OCI-LY1 (cell line): ENCODE results near the gene CSNK2A1.
"Not testable (repeated sequence)": the region's sequence is repeated elsewhere in the genome, so short reads cannot be mapped to it uniquely, and the experiment has no call there.

Experiments
- H2AFZ ChIP-seq: fragments of 200-600 bp; sonication (generic), shearing (Covaris generic); 2 replicates; pipeline ENCODE4 v1.6.0; 2014; ENCODE audit warnings: antibody characterized with exemption, mild to moderate bottlenecking, low read length
- H3F3A ChIP-seq: fragments of 200-600 bp; sonication (generic), shearing (Covaris generic); 2 replicates; pipeline ENCODE4 v1.6.0; 2014; ENCODE audit warnings: mild to moderate bottlenecking, antibody characterized with exemption, low read length, moderate library complexity; ENCODE audit not compliant: insufficient read depth
- H3K27ac ChIP-seq: fragments of 200-600 bp; sonication (generic); 2 replicates; pipeline ENCODE4 v1.5.1; 2014; ENCODE audit warnings: low read length, mixed run types, mild to moderate bottlenecking, low read depth; ENCODE audit not compliant: poor library complexity, severe bottlenecking
- H3K27me3 ChIP-seq: fragments of 200-600 bp; sonication (generic); 2 replicates; pipeline ENCODE4 v1.6.0; 2014; ENCODE audit warnings: antibody characterized with exemption, mild to moderate bottlenecking, low read length, moderate library complexity; ENCODE audit not compliant: insufficient read depth
- H3K36me3 ChIP-seq: fragments of 200-600 bp; sonication (generic); 2 replicates; pipeline ENCODE4 v1.6.1; 2014; ENCODE audit warnings: mild to moderate bottlenecking, antibody characterized with exemption, low read length, moderate library complexity, mixed read lengths; ENCODE audit not compliant: insufficient read depth
- H3K4me1 ChIP-seq: fragments of 200-600 bp; sonication (generic); 2 replicates; pipeline ENCODE4 v1.5.1; 2014; ENCODE audit warnings: mild to moderate bottlenecking, low read length, moderate library complexity; ENCODE audit not compliant: insufficient read depth, severe bottlenecking
- H3K4me2 ChIP-seq: fragments of 200-600 bp; sonication (generic), shearing (Covaris generic); 2 replicates; pipeline ENCODE4 v1.6.1; 2014; ENCODE audit warnings: low read length
- H3K4me3 ChIP-seq: fragments of 200-600 bp; sonication (generic); 2 replicates; pipeline ENCODE4 v1.5.1; 2014; ENCODE audit warnings: low read length, low read depth, mild to moderate bottlenecking, mixed read lengths; ENCODE audit not compliant: poor library complexity, severe bottlenecking
- H3K79me2 ChIP-seq: fragments of 200-600 bp; shearing (Covaris generic); 2 replicates; pipeline ENCODE4 v1.6.1; 2016; ENCODE audit warnings: mixed run types, low read length, mixed read lengths; ENCODE audit not compliant: insufficient read depth
- H3K9ac ChIP-seq: fragments of 200-600 bp; sonication (generic), shearing (Covaris generic); 2 replicates; pipeline ENCODE4 v1.6.1; 2014; ENCODE audit warnings: mild to moderate bottlenecking, low read length, mixed read lengths
- H3K9me2 ChIP-seq: fragments of 200-600 bp; sonication (generic), shearing (Covaris generic); 2 replicates; pipeline ENCODE4 v1.6.1; 2014; ENCODE audit warnings: low read depth, mild to moderate bottlenecking, low read length, mixed read lengths
- H3K9me3 ChIP-seq: fragments of 200-600 bp; shearing (Covaris generic); 2 replicates; pipeline ENCODE4 v1.6.1; 2014; ENCODE audit warnings: low read length, mixed read lengths
- H4K20me1 ChIP-seq: fragments of 200-600 bp; sonication (generic), shearing (Covaris generic); 2 replicates; pipeline ENCODE4 v1.6.0; 2016; ENCODE audit warnings: mild to moderate bottlenecking, low read length; ENCODE audit not compliant: insufficient read depth
- CTCF ChIP-seq: fragments of 200-600 bp; sonication (generic), shearing (Covaris generic); IDR thresholded peaks from 2 replicates; pipeline ENCODE4 v1.5.1; 2017; ENCODE audit warnings: mild to moderate bottlenecking, antibody characterized with exemption, low read length, moderate library complexity, mixed read lengths
- EZH2 ChIP-seq: fragments of 200-600 bp; sonication (generic), shearing (Covaris generic); IDR thresholded peaks from 2 replicates; pipeline ENCODE4 v1.8.0; 2017; ENCODE audit warnings: borderline replicate concordance, mixed run types, mild to moderate bottlenecking, antibody characterized with exemption, low read length, moderate library complexity, mixed read lengths

The CSNK2A1 gene

DNA sequence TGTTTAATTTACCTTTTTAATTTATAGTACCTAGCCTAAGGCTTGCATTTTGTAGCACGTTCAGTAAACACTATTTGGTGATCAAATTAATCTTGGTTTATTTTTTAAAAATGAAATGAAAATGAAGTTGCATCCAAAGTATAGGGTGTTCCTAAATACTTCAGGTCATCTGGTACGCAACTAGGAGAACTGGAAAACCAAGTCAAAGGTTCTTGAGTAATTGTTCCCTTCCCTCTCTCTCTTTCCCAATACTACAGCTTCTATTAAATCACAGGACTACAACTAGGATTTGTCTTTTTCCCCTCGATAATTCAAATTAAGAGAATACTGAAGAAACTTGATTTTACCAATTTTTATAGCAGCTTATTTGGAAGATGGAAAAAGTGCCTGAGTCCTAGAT is 27.9 kb downstream of the CSNK2A1 start:
- H3K4me2 ChIP-seq: no peak overlapping the region
- H3K9me2 ChIP-seq: no peaks in the 10 kb centered on the region
- H2AFZ ChIP-seq: no peak overlapping the region
- H3K79me2 ChIP-seq: peaks cover 93% of the 10 kb centered on the region
- no peak overlapping the region for H3K9ac ChIP-seq
- H3K36me3 ChIP-seq: peaks cover 54% of the 10 kb centered on the region
- H4K20me1 ChIP-seq: peaks cover 7% of the 10 kb centered on the region; the same call in 1 of the 2 replicates
- no peak for TF ChIP-seq EZH2
- no peak overlapping the region for H3K4me3 ChIP-seq
- H3K4me1 ChIP-seq: peaks cover 16% of the 10 kb centered on the region
- H3K27ac ChIP-seq: no peak overlapping the region
- H3F3A ChIP-seq: no peaks in the 10 kb centered on the region
- no peaks in the 10 kb centered on the region for H3K27me3 ChIP-seq
- H3K9me3 ChIP-seq: peaks cover 3% of the 10 kb centered on the region

GRCh38 chr20:513429-513828 is 30.2 kb downstream of the CSNK2A1 start:
- Histone ChIP-seq H3K4me1 (peaks cover 25% of the 10 kb centered on the region), H3K4me2 (no peak overlapping the region), H4K20me1 (peaks cover 7% of the 10 kb centered on the region; the same call in 1 of the 2 replicates), H3F3A (no peaks in the 10 kb centered on the region), H3K27me3 (no peaks in the 10 kb centered on the region), H3K9me3 (no peaks in the 10 kb centered on the region), H3K9ac (no peak overlapping the region), H3K9me2 (no peaks in the 10 kb centered on the region), H3K79me2 (peaks cover 78% of the 10 kb centered on the region), H2AFZ (no peak overlapping the region), H3K36me3 (peaks cover 50% of the 10 kb centered on the region), H3K4me3 (no peak overlapping the region), H3K27ac (no peak overlapping the region)
- TF ChIP-seq CTCF (no peak), EZH2 (no peak)

- not testable (repeated sequence) for H3K27ac ChIP-seq, H4K20me1 ChIP-seq, H3K27me3 ChIP-seq, H3K4me2 ChIP-seq, H3K9me2 ChIP-seq, H3K9me3 ChIP-seq, H2AFZ ChIP-seq, H3F3A ChIP-seq, H3K9ac ChIP-seq, H3K4me3 ChIP-seq
- Histone ChIP-seq H3K4me1 (peaks cover 25% of the 10 kb centered on the region), H3K79me2 (peaks cover 50% of the 10 kb centered on the region), H3K36me3 (peaks cover 47% of the 10 kb centered on the region)
Observed at GRCh38 chr20:510328-511057, 33.1 kb downstream of the CSNK2A1 start.

DNA sequence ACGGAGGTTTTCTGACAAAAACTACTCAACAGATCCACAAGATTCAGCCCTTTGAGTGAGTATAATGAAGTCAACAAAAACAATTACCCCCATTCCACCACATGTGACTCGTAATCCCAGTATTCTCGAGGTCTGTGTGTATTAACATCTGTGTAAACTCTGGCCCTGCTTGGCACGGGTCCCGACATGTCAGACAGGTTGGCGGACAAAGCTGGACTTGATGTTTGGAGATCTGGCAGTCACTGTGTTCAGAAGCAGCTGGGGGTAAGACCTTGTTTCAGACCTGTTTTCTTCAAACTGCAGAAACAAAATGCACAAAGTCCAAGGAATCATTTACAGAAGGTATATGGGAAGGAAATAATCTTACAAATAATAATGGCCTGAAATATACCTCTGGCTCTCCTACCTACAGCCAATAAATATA is 35.2 kb downstream of the CSNK2A1 start:
- H3K9ac ChIP-seq, H3K4me2 ChIP-seq, H3F3A ChIP-seq, H3K9me3 ChIP-seq, H3K4me3 ChIP-seq, H4K20me1 ChIP-seq, H3K27ac ChIP-seq, H3K9me2 ChIP-seq, H3K27me3 ChIP-seq, H2AFZ ChIP-seq: not testable (repeated sequence)
- H3K36me3 ChIP-seq: peaks cover 53% of the 10 kb centered on the region
- peaks cover 25% of the 10 kb centered on the region for H3K4me1 ChIP-seq
- peaks cover 29% of the 10 kb centered on the region for H3K79me2 ChIP-seq
